AML-193 (cell line): ENCODE results near the gene FHOD3.
A peak's percentile ranks its signal among the peaks of the same experiment; 100 is the strongest.
"Not testable (repeated sequence)": the region's sequence is repeated elsewhere in the genome, so short reads cannot be mapped to it uniquely, and the experiment has no call there.

ENCODE experiments used
- DNase-seq, 2 experiments: peaks; one replicate each; lab custom pipeline; 2025; lab: John Stamatoyannopoulos, UW

The FHOD3 gene

GRCh38 chr18:36786686-36787085, 489.2 kb downstream of the FHOD3 start:
- no peak for DNase-seq

DNA sequence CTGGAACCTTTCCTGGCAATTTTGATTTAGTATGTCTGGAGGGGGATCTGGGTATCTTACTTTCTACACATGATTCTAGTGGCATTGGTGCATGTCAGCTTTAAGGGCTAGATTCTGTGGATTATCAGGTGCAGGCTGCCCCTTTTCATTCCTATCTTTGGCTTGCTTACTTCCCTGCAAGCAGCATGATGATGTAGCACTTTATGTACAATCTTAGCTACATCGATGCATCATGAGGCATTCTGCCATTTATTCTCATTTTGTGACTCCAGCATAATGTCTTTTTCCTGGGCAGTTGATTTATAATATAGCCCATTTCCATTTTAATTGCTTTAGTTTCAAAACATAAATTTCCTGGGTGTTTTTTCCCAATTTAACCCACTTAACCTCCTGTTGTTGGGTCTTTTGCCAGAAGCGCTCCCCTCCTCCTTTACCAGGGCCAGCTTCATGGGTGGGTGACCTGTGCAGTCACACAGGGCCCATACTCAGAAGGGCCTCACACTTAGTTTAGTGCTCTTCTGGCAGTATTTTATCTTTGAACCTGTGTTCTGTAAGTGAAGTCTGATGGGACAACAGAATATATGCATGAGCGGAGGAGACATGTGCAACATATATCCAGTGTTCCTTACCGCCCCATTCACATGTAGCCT, 495.2 kb downstream of the FHOD3 start:
- no peak for DNase-seq

- no peak for DNase-seq
Observed at GRCh38 chr18:36798738-36799473, 501.4 kb downstream of the FHOD3 start.

DNA sequence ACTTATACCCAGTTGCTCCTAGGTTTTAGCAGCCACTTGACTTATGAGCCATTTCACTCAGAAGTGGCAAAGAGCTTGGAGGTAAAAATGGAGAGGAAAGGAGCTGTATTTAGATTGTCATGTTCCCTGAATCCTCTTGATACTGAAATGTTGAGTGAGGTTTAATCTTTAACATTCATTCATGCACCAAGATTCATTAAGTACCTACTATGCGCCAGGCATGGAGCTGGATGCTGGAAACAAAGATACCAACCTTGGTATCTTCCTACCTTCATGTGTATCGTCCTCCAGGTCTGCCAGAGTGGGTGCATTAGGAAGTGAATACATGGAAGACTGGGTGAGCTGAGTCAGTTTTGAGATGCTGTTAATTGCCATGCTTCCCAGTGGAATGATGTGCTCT, 507.6 kb downstream of the FHOD3 start:
- DNase-seq: no peak

DNA sequence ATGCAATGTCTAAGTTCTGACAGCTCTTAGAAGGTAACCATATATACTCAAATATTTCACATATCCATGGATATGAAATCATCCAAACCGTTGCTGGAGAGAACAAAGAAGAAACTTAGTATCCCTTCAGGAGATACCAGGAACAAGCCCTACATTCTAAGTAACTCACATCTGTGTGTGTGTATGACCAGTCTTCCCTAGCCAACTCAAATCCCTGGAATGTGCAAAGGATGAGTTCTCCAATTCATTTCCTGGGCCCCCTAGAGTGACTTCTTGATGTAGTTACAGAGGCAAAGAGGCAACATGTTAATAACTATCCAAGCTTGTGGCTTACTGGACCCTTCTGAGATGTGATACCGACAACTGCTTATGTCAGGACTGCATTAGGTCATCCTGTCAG, 511.2 kb downstream of the FHOD3 start:
- DNase-seq: no peak

DNA sequence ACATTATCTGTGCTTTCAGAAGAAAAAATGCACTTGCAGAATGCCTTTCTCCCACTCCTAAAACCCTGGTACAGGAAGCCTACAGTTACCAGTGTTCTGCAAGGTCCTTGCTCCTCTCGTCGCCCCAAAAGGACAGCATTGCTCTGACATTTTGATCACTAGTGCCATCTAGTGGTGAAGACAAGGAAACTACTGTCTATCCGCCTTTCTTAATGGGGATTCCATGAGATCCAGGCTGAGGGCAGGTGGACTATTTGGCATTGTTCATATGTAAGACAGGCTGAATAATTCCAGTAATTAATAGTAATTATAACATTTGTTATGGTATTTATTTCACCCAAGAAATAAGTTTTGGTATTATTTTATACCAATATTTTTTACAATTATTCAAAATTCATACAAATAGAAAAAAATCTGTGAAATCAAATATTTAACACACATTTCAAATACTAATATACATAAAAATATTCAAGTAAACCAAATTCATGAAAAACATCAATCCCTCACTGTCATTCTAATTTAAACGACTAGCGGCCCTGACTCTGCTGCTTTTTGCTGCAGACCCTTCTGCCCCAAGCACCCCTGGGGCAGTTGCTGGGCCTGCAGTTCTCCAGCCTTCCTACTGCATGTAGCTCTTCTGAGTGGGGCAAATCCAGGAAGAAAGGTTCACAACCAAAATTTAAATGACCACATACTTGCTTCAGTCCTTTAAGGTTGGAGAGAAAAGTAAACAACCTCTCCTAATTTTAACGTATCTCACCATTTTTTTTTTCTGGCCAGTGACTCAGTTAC, 512.3 kb downstream of the FHOD3 start:
- peak; percentile 69 to 73 for DNase-seq

- DNase-seq: no peak
Observed at GRCh38 chr18:36811430-36811829, 513.9 kb downstream of the FHOD3 start.

GRCh38 chr18:36811955-36812354, 514.4 kb downstream of the FHOD3 start:
- DNase-seq: no peak

- no peak for DNase-seq
Observed at GRCh38 chr18:36812678-36813077, 515.2 kb downstream of the FHOD3 start.

DNA sequence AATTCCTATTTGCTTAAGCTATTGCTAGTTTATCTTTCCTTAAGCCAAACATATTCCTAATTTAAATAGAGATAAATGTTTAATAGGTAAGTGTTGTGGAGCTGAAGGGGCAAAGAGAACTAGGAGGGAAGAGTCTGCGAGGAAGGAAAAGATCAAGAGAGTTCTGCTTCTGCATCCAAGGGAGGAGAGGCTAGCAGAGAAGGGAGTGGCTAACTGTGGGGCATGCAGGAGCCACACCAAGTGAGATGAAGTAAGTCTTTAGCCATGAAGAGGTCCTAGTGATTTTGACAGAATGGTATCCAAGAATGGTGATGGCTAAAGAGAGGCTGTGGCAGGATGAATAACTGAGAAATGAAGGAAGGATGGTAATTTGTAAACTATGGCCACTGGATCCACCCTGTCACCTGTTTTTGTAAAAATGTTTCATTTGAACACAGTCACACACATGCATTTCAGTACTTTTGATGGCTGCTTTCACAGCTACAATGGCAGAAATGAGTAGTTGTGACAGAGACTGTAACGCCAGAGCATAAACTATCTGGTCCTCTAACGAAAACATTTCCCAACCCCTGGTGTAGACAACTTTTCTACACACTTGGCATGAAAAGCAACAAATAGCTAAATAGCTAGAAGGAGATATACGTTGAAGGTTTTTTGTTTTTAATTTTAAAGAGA, 515.7 kb downstream of the FHOD3 start:
- no peak for DNase-seq

- DNase-seq: no peak
Observed at GRCh38 chr18:36813824-36814223, 516.3 kb downstream of the FHOD3 start.

- no peak for DNase-seq
Observed at GRCh38 chr18:36814994-36815393, 517.5 kb downstream of the FHOD3 start.

GRCh38 chr18:36816096-36816495, 518.6 kb downstream of the FHOD3 start:
- DNase-seq: not testable (repeated sequence)

DNA sequence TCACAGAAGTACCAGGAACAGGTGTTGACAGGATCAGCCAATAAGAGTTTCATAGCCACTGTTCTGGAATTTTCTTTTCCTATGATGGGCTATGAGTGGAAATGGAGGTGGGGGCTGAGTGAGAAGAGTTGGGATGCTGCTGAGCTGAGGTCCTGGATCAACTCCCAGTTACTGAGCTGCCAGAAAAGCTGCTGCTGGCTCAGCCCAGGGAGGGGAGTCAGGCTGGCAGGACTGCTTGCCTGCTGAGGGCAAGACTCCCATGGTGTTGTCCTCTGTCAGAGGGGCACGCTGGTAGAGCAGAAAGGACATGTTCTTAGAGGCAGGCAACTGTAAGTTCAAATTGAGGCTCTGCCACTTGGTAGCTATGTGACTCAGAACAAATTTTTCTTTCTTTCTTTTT, 519.5 kb downstream of the FHOD3 start:
- DNase-seq: no peak

GRCh38 chr18:36818652-36819051, 521.1 kb downstream of the FHOD3 start:
- no peak for DNase-seq

DNA sequence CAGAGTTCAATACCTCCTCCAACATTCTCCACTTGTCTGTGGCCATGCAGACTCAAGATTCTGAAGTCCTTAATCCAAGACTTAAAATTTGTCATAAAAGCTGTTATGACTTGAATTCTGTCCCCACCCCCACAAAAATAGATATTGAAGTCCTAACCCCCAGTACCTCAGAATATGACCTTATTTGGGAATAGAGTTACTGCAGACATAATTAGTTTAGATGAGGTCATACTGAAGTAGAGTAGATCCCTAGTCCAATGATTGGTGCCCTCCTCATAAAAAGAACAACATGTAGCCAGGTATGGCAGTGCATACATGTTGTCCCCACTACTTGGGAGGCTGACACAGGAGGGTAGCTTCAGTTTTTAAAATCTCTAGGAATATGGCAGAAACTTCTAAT, 522.1 kb downstream of the FHOD3 start:
- no peak for DNase-seq

- no peak for DNase-seq
Observed at GRCh38 chr18:36821681-36822080, 524.2 kb downstream of the FHOD3 start.

- no peak for DNase-seq
Observed at GRCh38 chr18:36825526-36825925, 528.0 kb downstream of the FHOD3 start.

DNA sequence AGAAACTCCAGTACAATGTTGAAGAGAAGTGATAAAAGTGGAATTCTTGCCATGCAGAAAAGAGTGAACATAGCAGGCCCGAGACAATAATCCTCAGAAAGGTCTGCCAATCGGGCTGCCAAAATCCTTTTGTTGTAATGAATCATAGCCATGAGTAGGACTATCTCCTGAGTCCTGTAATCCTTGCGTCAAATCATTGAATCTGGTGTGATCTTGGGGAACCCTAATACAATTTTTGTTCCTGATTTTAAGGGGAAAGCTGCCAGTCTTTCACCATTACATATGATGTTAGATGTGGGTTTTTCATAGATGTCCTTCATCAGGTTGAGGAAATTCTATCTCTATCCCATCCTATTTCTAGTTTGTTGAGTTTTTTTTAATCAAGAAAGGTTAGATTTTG, 529.0 kb downstream of the FHOD3 start:
- no peak for DNase-seq

DNA sequence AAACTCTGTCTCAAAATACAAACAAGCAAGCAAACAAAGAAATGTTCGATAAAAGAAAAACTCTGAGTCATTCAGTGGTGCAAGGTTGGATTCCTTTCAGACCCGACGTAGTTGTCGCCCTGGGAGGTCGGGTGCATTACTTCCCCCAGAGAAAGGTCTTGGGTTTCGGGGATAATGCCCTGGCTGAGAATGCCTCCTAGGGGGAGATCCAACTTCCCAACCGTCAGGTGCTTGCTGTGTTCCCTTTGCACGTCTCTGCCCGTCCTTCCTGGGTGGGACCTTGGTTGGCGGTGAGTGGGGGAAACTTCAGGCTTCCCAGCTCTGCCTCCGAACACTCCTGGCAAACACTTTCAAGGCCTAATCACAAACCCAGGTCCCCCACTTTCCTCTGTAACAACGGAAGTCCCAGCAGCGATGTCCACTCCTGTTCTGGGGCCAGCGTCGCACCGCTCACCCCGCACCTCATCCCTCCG, 530.7 kb downstream of the FHOD3 start:
- DNase-seq: peak; percentile 26 to 40

GRCh38 chr18:36828630-36829361, 531.3 kb downstream of the FHOD3 start, which contains the start of the genes KIAA1328 and TPGS2:
TSS of gene KIAA1328 (plus strand) at chr18:36829127. CDS start at chr18:36829139, 12 bp downstream.
TSS of gene TPGS2 (minus strand) at chr18:36829002. CDS start at chr18:36828767, 235 bp downstream.
- peak; percentile 74 to 79 for DNase-seq
